Measurements from ENCODE around the gene LRRC73.
"Not testable (repeated sequence)": the region's sequence is repeated elsewhere in the genome, so short reads cannot be mapped to it uniquely, and the experiment has no call there.

Gene LRRC73

GRCh38 chr6:43504756-43505593 is 5.2 kb downstream of the LRRC73 start:
- ATAC-seq (no peak), DNase-seq (no peak)
- Mint-ChIP-seq H3K27ac (no peak overlapping the region), H3K4me1 (peaks cover 6% of the 10 kb centered on the region), H3K9me3 (no peaks in the 10 kb centered on the region), H3K4me3 (no peak overlapping the region), H3K27me3 (peaks cover 16% of the 10 kb centered on the region), H3K36me3 (ENCODE audit: low read depth) (peaks cover 17% of the 10 kb centered on the region)

DNA sequence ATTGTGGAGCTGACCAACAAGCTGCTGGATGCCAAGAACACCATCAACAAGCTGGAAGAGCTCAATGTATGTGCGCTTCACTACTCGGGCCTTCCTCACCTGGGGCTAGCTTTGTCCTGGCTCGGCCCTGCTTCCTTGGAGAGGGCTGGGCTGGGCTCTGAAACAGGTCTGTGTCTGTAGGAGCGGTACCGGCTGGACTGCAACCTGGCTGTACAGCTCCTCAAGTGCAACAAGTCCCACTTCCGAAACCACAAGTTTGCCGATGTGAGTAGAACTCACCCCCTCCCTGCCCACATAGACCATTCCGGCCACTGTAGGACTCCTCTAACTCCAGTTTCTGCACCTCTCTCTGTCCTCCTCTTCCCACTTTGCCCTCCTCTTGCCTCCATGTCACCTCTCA is 6.7 kb downstream of the LRRC73 start:
- DNase-seq (no peak), ATAC-seq (no peak)
- no peaks in the 10 kb centered on the region for H3K9me3 Mint-ChIP-seq
- no peak overlapping the region for H3K4me3 Mint-ChIP-seq
- H3K27me3 Mint-ChIP-seq: peaks cover 7% of the 10 kb centered on the region
- no peak overlapping the region for H3K27ac Mint-ChIP-seq
- no peaks in the 10 kb centered on the region for H3K4me1 Mint-ChIP-seq
- H3K36me3 Mint-ChIP-seq (ENCODE audit: low read depth): peaks cover 17% of the 10 kb centered on the region

DNA sequence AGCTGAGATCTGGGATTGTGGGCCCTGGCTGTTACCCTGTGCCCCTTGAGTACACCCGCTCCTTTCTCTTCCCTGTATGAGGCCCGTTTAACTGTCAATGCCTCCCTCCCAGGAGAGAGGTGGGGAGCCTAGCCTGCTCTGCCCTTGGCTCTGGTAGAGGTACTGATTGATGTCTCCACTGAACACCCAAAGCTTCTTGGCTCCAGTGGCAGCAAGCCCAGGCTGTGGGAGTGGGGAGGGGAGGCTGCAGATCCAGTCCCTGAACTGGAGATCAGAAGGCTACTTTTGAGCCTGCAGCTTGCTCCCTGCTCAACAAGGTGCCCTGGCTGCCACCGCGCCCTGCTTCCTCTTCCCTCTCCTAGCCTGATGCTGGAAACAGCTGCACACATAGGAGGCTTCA is 7.5 kb downstream of the LRRC73 start:
- Mint-ChIP-seq H3K36me3 (ENCODE audit: low read depth) (peaks cover 17% of the 10 kb centered on the region), H3K27me3 (peaks cover under 1% of the 10 kb centered on the region)
- no peak for ATAC-seq

GRCh38 chr6:43500921-43501320 is 9.2 kb downstream of the LRRC73 start:
- no peak overlapping the region for H3K27ac Mint-ChIP-seq
- H3K4me1 Mint-ChIP-seq: peaks cover 1% of the 10 kb centered on the region
- H3K27me3 Mint-ChIP-seq: no peaks in the 10 kb centered on the region

More for the DNA sequence above, 7.5 kb downstream of the LRRC73 start:
- no peak for DNase-seq
- no peaks in the 10 kb centered on the region for H3K9me3 Mint-ChIP-seq
- no peak overlapping the region for H3K27ac Mint-ChIP-seq
- H3K4me3 Mint-ChIP-seq: no peak overlapping the region
- no peaks in the 10 kb centered on the region for H3K4me1 Mint-ChIP-seq

DNA sequence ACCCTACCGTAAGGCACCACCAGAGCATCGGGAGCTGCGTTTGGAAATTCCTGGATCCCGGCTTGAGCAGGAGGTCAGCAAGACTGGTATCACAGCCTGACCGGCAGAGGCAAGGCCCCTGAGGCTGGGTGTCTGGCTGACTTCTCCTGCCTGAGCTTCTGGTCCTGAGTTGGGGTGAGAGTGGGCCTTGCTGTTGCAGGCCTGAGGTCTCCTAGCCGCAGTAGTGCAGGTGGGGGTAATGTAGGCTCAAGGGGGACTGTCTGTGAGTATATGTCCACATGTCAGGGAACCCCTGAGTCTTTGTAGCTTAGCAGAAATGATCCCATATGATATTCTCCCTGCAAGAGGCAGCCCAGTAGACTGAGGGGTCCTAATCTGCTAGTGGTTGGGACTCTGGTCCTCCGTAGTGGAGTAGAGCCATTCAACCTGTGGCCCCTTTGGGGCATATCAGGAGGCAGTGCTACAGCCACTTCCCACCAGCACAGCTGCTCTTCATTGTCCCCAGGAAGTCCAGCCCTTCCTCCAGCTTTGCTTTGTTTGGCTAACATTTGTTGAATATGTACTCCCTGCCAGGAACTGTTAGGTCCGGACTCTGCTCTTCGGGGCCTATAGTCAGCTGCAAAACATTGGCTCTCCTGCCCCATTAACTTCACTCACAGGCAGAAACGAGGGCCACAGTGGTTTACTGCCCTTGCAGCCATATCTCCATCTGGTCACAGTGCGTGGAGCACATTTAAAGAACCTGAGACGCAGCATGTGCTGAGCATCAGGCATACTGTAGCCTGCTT is 10.9 kb downstream of the LRRC73 start:
- H3K27ac Mint-ChIP-seq: no peak overlapping the region

More at GRCh38 chr6:43500921-43501320, 9.2 kb downstream of the LRRC73 start:
- no peak for ATAC-seq
- peaks cover 17% of the 10 kb centered on the region for H3K36me3 Mint-ChIP-seq (ENCODE audit: low read depth)
- no peak for DNase-seq
- no peak overlapping the region for H3K4me3 Mint-ChIP-seq
- no peaks in the 10 kb centered on the region for H3K9me3 Mint-ChIP-seq

GRCh38 chr6:43498291-43498690 is 11.9 kb downstream of the LRRC73 start:
- DNase-seq, H3K27ac Mint-ChIP-seq, H3K27me3 Mint-ChIP-seq, H3K4me3 Mint-ChIP-seq, ATAC-seq, H3K9me3 Mint-ChIP-seq: not testable (repeated sequence)
- H3K4me1 Mint-ChIP-seq: peaks cover 18% of the 10 kb centered on the region
- H3K36me3 Mint-ChIP-seq (ENCODE audit: low read depth): peaks cover 13% of the 10 kb centered on the region

More for the DNA sequence above, 10.9 kb downstream of the LRRC73 start:
- Mint-ChIP-seq H3K4me1 (peaks cover 11% of the 10 kb centered on the region), H3K27me3 (no peaks in the 10 kb centered on the region), H3K9me3 (no peaks in the 10 kb centered on the region), H3K4me3 (no peak overlapping the region), H3K36me3 (ENCODE audit: low read depth) (peaks cover 17% of the 10 kb centered on the region)
- ATAC-seq (no peak), DNase-seq (no peak)

GRCh38 chr6:43497689-43498088 is 12.5 kb downstream of the LRRC73 start:
- no peak overlapping the region for H3K27ac Mint-ChIP-seq

DNA sequence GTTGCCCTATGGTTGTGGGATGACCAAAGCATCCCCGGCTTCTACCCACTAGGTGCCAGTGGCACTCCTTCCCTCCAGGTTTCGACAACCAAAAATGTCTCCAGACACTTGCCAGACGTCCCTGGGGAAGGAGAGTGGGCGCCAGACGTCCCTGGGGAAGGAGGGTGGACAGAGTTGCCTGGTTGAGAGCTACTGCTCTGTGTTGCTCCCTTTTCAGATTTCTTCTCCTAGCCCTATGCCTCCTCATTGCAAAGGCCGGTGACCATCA is 13.1 kb downstream of the LRRC73 start:
- H3K36me3 Mint-ChIP-seq (ENCODE audit: low read depth): peaks cover 11% of the 10 kb centered on the region
- H3K4me1 Mint-ChIP-seq: peaks cover 20% of the 10 kb centered on the region
- DNase-seq: no peak
- no peaks in the 10 kb centered on the region for H3K9me3 Mint-ChIP-seq
- H3K4me3 Mint-ChIP-seq: no peak overlapping the region
- no peaks in the 10 kb centered on the region for H3K27me3 Mint-ChIP-seq
- no peak for ATAC-seq
- no peak overlapping the region for H3K27ac Mint-ChIP-seq

More at GRCh38 chr6:43497689-43498088, 12.5 kb downstream of the LRRC73 start:
- DNase-seq (no peak), ATAC-seq (no peak)
- Mint-ChIP-seq H3K9me3 (no peaks in the 10 kb centered on the region), H3K27me3 (no peaks in the 10 kb centered on the region), H3K4me1 (peaks cover 20% of the 10 kb centered on the region), H3K36me3 (ENCODE audit: low read depth) (peaks cover 11% of the 10 kb centered on the region), H3K4me3 (no peak overlapping the region)

- Mint-ChIP-seq H3K27ac (no peak overlapping the region), H3K9me3 (no peaks in the 10 kb centered on the region), H3K27me3 (no peaks in the 10 kb centered on the region), H3K4me1 (peaks cover 20% of the 10 kb centered on the region), H3K4me3 (no peak overlapping the region), H3K36me3 (ENCODE audit: low read depth) (peaks cover 7% of the 10 kb centered on the region)
- no peak for ATAC-seq
- no peak for DNase-seq
Measured at GRCh38 chr6:43496370-43497128, 13.6 kb downstream of the LRRC73 start.

- no peak for ATAC-seq
- H3K36me3 Mint-ChIP-seq (ENCODE audit: low read depth): no peaks in the 10 kb centered on the region
- no peak overlapping the region for H3K4me3 Mint-ChIP-seq
- no peak for DNase-seq
- H3K4me1 Mint-ChIP-seq: peaks cover 20% of the 10 kb centered on the region
- H3K27ac Mint-ChIP-seq: no peak overlapping the region
- H3K27me3 Mint-ChIP-seq: no peaks in the 10 kb centered on the region
- H3K9me3 Mint-ChIP-seq: no peaks in the 10 kb centered on the region
Measured at GRCh38 chr6:43495409-43495941, 14.7 kb downstream of the LRRC73 start.

DNA sequence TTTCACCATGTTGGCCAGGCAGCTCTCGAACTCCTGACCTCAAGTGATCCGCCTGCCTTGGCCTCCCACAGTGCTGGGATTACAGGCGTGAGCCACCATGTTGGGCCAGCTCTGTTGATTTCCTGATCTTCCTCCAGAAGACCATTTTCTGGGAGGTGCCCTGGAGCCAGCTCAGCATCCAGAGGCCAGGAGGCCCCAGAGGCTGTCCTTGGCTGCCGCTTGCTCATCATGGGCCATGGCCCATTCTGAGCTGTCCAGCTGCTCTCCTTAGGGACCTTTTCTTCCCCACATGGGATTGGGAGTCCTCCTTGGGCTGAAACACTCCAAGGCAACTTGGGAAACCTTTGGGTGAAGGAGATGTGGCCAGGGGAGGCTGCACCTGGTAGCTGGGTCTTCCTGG is 15.4 kb downstream of the LRRC73 start:
- Mint-ChIP-seq H3K27me3 (no peaks in the 10 kb centered on the region), H3K27ac (no peak overlapping the region), H3K36me3 (ENCODE audit: low read depth) (no peaks in the 10 kb centered on the region), H3K4me1 (peaks cover 20% of the 10 kb centered on the region), H3K9me3 (no peaks in the 10 kb centered on the region), H3K4me3 (no peak overlapping the region)
- DNase-seq (no peak), ATAC-seq (no peak)

- H3K27ac Mint-ChIP-seq: no peak overlapping the region
Measured at GRCh38 chr6:43494321-43494720, 15.8 kb downstream of the LRRC73 start.

DNA sequence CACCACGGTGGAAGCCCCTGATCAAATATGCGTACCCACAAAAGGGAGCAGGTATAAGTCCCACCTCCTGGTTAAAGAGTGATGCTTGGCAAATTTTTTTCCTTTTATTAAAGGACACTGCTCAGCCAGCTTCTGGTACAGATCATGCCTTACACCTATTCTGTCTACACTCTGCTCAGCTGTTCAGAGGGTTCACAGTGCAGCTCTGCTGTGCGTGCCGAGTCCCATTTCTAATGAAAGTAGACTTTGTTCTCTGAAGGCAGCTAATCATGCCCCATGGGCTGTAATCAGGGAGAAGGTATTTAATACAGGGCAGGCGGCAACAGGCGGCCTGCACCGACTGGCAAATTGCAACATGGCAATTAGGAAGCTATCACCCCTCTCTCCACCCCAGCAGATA is 16.3 kb downstream of the LRRC73 start:
- no peaks in the 10 kb centered on the region for H3K27me3 Mint-ChIP-seq
- DNase-seq (no peak), ATAC-seq (no peak)
- no peaks in the 10 kb centered on the region for H3K36me3 Mint-ChIP-seq (ENCODE audit: low read depth)
- H3K9me3 Mint-ChIP-seq: no peaks in the 10 kb centered on the region
- no peak overlapping the region for H3K4me3 Mint-ChIP-seq
- H3K4me1 Mint-ChIP-seq: peaks cover 20% of the 10 kb centered on the region
- no peak overlapping the region for H3K27ac Mint-ChIP-seq

More at GRCh38 chr6:43494321-43494720, 15.8 kb downstream of the LRRC73 start:
- H3K9me3 Mint-ChIP-seq: no peaks in the 10 kb centered on the region
- no peak overlapping the region for H3K4me3 Mint-ChIP-seq
- DNase-seq (no peak), ATAC-seq (no peak)
- no peaks in the 10 kb centered on the region for H3K36me3 Mint-ChIP-seq (ENCODE audit: low read depth)
- H3K4me1 Mint-ChIP-seq: peaks cover 20% of the 10 kb centered on the region
- H3K27me3 Mint-ChIP-seq: no peaks in the 10 kb centered on the region

GRCh38 chr6:43493230-43493629 is 16.9 kb downstream of the LRRC73 start:
- peaks cover 20% of the 10 kb centered on the region for H3K4me1 Mint-ChIP-seq
- H3K36me3 Mint-ChIP-seq (ENCODE audit: low read depth): no peaks in the 10 kb centered on the region
- H3K4me3 Mint-ChIP-seq: no peak overlapping the region
- no peaks in the 10 kb centered on the region for H3K27me3 Mint-ChIP-seq
- no peaks in the 10 kb centered on the region for H3K9me3 Mint-ChIP-seq
- no peak overlapping the region for H3K27ac Mint-ChIP-seq
- DNase-seq (no peak), ATAC-seq (no peak)

Data from activated naive CD8-positive, alpha-beta T cell treated with anti-CD3 and anti-CD28 coated beads, Interleukin-2, amount 50 U/mL, for 24 hours (primary cell).